MCF 10A (cell line): ENCODE results near the gene CTRB2. TPM values are rescaled to one million over a fixed set of nuclear protein-coding genes. Genes with fewer than 3 reads are reported as not detected.

Experiments
- BruUV-seq: library from RNA; stranded (reverse); fragments of 400-500 nt; replicated peaks from 2 replicates; lab custom pipeline; 2021; lab: Mats Ljungman, UMichigan
- CTCF ChIA-PET: fragments of 300-600 bp; sonication (Branson Sonifier 250); formaldehyde crosslinking; extraction: SDS; loops from one replicate; lab custom pipeline; 2021; ENCODE audit warnings: antibody characterized with exemption, inconsistent platforms; lab: Yijun Ruan, JAX
- POLR2A ChIA-PET: fragments of 300-600, 350-650 bp; sonication (Branson Sonifier 250); formaldehyde crosslinking; extraction: SDS; loops from one replicate; lab custom pipeline; 2020; ENCODE audit warnings: antibody characterized with exemption, inconsistent platforms; lab: Yijun Ruan, JAX
- DNase-seq: peaks from one replicate; pipeline ENCODE4 v3.0.0-alpha.2; 2018; ENCODE audit not compliant: unreplicated experiment
- H3K27ac Mint-ChIP-seq: one replicate; pipeline ENCODE4 v1.8.0; 2022; ENCODE audit warnings: mild to moderate bottlenecking, low read depth, mixed read lengths; ENCODE audit not compliant: unreplicated experiment
- H3K27me3 Mint-ChIP-seq: one replicate; pipeline ENCODE4 v1.8.0; 2022; ENCODE audit warnings: mixed read lengths; ENCODE audit not compliant: insufficient read depth, unreplicated experiment
- H3K36me3 Mint-ChIP-seq: one replicate; pipeline ENCODE4 v1.8.0; 2022; ENCODE audit warnings: mild to moderate bottlenecking, moderate library complexity, mixed read lengths; ENCODE audit not compliant: insufficient read depth, unreplicated experiment
- H3K4me1 Mint-ChIP-seq: one replicate; pipeline ENCODE4 v1.8.0; 2022; ENCODE audit warnings: mixed read lengths; ENCODE audit not compliant: insufficient read depth, unreplicated experiment
- H3K4me3 Mint-ChIP-seq: one replicate; pipeline ENCODE4 v1.8.0; 2022; ENCODE audit warnings: mild to moderate bottlenecking, moderate library complexity, mixed read lengths; ENCODE audit not compliant: unreplicated experiment
- H3K9me3 Mint-ChIP-seq: one replicate; pipeline ENCODE4 v1.8.0; 2022; ENCODE audit warnings: mixed read lengths; ENCODE audit not compliant: unreplicated experiment
- CTCF ChIP-seq: fragments of 200-600 bp; IDR thresholded peaks from one replicate; pipeline ENCODE4 v1.8.0; 2022; ENCODE audit warnings: antibody characterized with exemption, mild to moderate bottlenecking; ENCODE audit not compliant: unreplicated experiment
- intact Hi-C: fragments of 100-400 bp; cut with micrococcal nuclease; formaldehyde crosslinking; loops from 2 replicates; pipeline ENCODE4 v1.14.1; 2022
- total RNA-seq: library from RNA; stranded (reverse); gene quantifications from 2 replicates; pipeline ENCODE4 v1.2.3, GENCODE V29; 2022

CTRB2 gene
- total RNA-seq, 1 experiment from 2014 or later: not detected

DNA sequence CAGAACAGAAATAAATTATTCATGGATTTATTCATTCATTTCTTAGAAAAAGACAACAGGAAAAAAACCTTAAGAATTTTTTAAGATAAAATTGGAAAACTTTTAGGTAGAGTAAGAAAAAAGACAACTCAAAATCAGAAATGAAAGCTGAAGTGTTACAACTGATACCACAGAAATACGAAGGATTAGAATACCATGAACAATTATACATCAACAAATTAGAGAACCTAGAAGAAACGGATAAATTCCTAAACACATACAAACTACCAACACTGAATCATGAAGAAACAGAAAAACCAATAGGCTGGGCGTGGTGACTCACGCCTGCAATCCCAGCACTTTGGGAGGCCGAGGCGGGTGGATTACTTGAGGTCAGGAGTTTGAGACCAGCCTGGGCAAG lies 27.8 kb downstream of the CTRB2 start:
- no peak for DNase-seq
- no peak for TF ChIP-seq CTCF
- ChIA-PET POLR2A (no interaction called here), CTCF (no interaction called here)
- H3K4me1 Mint-ChIP-seq: no peaks in the 10 kb centered on the region
- intact Hi-C loops: no loop called here
- BruUV-seq: no TSS peak
- H3K9me3 Mint-ChIP-seq: peaks cover 11% of the 10 kb centered on the region
- no peak overlapping the region for H3K27ac Mint-ChIP-seq
- no peaks in the 10 kb centered on the region for H3K27me3 Mint-ChIP-seq
- H3K4me3 Mint-ChIP-seq: no peak overlapping the region
- H3K36me3 Mint-ChIP-seq: no peaks in the 10 kb centered on the region

DNA sequence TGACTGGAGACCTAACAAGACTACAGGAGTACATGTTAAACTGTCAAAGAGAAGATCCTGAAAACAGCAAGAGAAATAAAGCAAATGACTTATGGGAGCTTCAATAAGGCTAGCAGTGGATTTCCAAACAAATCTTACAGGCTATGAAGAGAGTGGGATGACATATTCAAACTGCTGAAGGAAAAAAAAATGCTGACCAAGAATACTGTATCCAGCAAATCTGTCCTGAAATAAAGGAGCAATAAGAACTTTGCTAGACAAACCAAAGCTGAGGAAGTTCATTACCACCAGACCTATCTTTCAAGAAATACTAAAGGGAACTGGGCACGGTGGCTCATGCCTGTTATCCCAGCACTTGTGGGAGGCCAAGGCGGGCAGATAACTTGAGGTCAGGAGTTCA lies 30.0 kb downstream of the CTRB2 start:
- intact Hi-C loops: no loop called here
- CTCF ChIA-PET: no interaction called here
- Mint-ChIP-seq H3K27me3 (no peaks in the 10 kb centered on the region), H3K4me1 (no peaks in the 10 kb centered on the region), H3K4me3 (no peak overlapping the region), H3K27ac (no peak overlapping the region), H3K9me3 (peaks cover 32% of the 10 kb centered on the region), H3K36me3 (peaks cover under 1% of the 10 kb centered on the region)
- no TSS peak for BruUV-seq
- TF ChIP-seq CTCF: no peak
- DNase-seq: no peak
- POLR2A ChIA-PET: interaction anchor here (1.0 kb wide), 1 partner anchor 10 kb away, joined by 3 read pairs; no protein-coding TSS in a partner anchor

- DNase-seq: no peak
- TF ChIP-seq CTCF: no peak
- no peaks in the 10 kb centered on the region for H3K4me1 Mint-ChIP-seq
- no peak overlapping the region for H3K4me3 Mint-ChIP-seq
- POLR2A ChIA-PET: no interaction called here
- CTCF ChIA-PET: interaction anchor here (1.9 kb wide), 1 partner anchor 25 kb away, joined by 6 read pairs; no protein-coding TSS in a partner anchor
- peaks cover 36% of the 10 kb centered on the region for H3K9me3 Mint-ChIP-seq
- peaks cover 16% of the 10 kb centered on the region for H3K36me3 Mint-ChIP-seq
- H3K27ac Mint-ChIP-seq: no peak overlapping the region
- H3K27me3 Mint-ChIP-seq: no peaks in the 10 kb centered on the region
- intact Hi-C loops: no loop called here
- no TSS peak for BruUV-seq
Measured at GRCh38 chr16:75175074-75175473, 31.9 kb downstream of the CTRB2 start.

DNA sequence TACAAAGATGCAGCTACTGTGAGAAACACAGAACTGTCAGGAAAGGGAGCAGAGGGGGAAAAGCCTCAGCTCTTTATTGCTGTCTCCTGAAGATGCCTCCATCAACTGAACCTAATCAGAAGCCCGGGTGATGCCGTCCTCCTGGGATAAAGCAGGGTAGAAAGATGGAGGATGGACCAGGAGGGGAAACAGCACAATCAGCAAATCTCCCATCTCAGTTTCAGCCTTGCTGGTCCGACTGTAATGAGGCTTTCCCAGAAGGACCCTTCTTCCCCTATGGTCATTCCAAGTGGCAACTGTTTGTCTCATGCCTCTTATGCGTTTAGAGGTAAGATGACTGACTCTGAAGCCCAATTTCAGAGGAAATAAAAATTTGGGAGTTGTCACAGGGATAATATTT lies 34.4 kb downstream of the CTRB2 start:
- Mint-ChIP-seq H3K27ac (no peak overlapping the region), H3K9me3 (peaks cover 57% of the 10 kb centered on the region), H3K4me3 (no peak overlapping the region), H3K36me3 (peaks cover 41% of the 10 kb centered on the region), H3K4me1 (no peaks in the 10 kb centered on the region), H3K27me3 (no peaks in the 10 kb centered on the region)
- ChIA-PET POLR2A (interaction anchor here (0.6 kb wide), 1 partner anchor 15 kb away, joined by 3 read pairs; no protein-coding TSS in a partner anchor), CTCF (interaction anchor here (0.7 to 1.3 kb wide), 2 partner anchors 14 to 27 kb away, joined by 3 to 4 read pairs; no protein-coding TSS in a partner anchor)
- no peak for TF ChIP-seq CTCF
- BruUV-seq: no TSS peak
- DNase-seq: no peak
- intact Hi-C loops: no loop called here
